HG02938 (cell line): ENCODE measurements around the gene DCC.

Experiments
- ATAC-seq: cut with Tn5 transposase; IDR thresholded peaks from one replicate; pipeline ENCODE4 v1.9.1; 2021; ENCODE audit warnings: mild to moderate bottlenecking, moderate library complexity; ENCODE audit not compliant: unreplicated experiment

The DCC gene

DNA sequence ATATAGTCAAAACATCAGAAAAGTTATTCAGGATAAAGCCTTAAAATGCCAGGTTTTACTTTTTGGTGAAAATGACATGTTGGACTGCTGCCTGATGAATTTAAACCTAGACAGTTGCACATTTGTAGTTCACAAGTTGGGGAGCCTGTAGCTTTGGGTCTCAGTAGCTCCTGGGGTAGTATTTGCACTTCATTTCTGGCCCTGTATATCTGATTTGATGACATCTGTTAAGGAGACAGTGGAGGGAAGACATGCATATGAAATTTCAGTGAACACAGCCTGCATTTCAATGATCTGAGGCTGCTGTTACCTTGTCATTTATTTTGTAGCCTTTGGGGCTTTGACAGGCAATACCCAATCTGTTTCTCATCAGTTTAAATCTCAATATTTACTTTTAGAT is 156.4 kb downstream of the DCC start:
- no peak for ATAC-seq

DNA sequence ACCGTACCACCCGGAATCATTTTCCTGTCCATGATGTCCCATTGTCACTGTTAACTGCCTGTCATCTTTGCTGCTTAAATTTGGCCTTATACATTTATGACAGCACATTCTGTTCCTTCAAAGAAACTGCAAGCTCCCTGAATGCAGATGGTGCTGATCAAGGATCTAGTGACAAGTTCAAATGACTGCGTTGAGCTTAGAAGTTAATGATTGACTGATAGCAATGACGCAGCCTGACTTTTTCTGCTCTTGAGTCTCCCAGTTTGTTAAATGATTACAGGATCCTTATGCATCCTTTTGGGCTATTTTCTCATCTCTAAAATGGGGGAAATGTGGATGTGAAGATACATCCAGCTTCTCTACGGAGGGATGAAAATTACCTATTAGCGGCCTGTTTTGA is 159.0 kb downstream of the DCC start:
- ATAC-seq: no peak

DNA sequence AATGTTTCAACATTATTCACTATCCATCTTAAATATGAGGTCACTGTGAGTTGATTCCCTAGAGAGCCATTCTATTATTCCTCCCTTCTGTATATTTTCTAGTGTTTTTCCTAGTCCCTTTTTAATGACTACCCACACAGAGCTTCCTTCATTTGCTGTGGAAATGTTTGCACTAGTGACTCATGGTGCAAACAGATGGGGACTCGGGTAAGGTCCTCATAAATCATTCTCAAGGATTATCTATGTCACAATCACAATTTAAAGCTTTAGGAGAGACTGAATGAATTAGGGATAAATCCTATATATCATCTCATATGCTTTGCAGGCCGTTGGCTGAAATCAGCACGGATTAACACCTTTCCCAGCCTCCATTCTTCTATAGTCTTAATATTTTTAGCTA is 159.6 kb downstream of the DCC start:
- no peak for ATAC-seq

DNA sequence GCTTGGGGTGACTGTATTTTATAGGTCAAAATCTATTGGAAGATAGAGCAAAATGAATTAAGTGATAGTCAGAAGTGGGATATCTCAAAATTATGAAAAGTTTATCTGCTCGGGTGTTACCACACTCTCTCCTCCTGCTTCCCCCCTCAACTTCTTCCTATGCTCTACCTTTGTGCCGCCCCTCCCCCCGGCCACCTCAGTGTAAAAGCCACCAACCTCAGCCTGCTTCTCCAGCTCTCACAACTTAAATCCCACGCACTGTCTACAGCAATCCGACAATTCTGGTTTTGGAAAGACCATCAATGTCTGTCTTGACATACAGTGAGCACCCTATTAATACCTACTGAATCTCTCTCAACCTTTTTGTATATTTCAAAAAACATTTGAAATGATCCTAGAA is 164.6 kb downstream of the DCC start:
- ATAC-seq: no peak

DNA sequence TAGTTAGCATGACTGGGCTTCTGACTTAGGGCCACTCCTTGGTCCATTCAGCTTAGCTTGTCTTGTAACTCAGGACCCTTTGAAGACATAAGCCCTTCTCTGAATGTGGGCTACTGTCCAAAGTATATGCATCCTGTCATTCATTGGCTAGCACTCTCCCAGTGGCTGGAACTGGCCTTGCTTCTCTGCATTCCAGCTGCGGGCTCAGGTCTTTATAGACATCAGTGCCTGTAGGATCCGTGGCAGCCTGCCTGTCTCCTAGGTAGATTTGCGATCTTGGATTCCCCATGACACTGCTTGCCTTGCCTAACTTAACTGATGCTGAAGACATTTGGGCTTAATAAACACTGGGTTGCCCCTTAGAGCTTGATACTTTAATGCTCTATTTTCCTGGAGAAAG is 170.1 kb downstream of the DCC start:
- ATAC-seq: no peak

DNA sequence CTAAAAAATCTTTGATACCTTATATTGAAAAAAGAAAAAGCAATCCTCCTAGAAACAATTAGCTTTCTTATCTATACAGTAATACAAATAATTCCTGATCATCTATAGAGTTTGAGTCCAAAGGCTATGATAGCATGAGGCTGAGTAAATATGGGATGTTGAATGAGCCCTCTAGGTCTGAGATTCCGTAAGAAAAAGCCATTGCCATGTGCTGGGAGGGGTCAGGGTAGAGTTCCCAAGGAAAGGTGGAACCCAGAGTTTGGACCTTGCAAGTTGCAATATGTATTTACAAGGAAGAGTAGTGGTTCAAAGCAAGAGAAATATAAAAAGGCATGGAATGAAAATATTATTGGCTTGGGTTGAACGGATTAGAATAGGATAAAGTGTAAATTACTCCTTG is 178.1 kb downstream of the DCC start:
- no peak for ATAC-seq

DNA sequence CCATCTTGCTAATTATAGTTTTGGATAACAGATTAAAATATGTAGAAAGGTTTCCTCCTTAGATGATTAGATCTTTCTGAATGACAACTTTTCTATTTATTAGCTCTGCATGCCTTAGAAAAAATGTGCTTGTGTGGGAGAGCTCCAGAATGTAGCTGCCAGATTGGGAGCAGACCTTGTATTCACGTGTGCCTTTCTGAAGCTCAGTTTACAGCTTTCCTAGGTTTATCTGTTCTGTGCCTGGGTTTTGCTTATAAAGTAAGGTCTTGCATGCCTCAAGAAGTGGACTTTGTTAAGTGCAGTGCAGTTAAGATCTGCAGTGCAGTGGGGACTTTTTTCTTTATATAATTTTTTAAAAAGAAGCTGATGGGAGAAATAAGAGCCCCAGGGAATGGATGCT is 179.0 kb downstream of the DCC start:
- no peak for ATAC-seq

DNA sequence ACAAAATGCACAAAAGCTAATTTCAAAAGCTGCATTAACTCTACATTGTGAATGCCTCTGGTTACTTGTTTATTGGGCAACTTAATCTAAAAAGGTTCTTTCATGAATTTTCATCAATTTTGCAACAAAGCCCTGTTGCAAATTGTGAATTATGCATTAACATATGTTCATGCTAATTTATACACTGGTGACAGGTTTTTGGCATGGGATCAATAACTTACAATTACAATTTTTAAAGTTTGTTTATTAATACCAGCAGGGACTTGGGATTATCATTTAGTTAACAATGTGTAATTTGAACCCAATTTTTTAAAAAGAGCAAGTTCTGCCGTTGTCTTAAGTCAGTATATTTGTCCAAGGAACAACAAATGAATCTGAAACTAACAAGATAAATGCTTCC is 183.6 kb downstream of the DCC start:
- ATAC-seq: no peak

DNA sequence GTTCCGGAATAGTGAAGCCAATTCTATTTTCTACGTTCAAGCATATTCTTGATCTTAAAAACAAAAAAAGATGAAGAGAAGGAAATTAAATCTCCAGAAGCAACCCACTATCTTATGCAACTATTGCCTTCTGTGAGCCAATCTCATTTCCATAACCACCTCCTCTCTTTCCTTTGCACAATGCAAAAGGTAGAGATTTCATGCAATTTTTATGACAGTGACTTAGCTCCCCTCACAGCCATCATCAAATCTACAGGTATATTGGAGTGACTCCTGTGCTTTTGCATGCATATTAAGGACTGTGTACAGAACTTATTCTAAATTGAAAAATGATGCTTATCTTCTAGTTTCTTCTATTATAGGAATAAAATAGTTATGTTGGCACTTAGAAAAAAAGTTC is 191.8 kb downstream of the DCC start:
- no peak for ATAC-seq

DNA sequence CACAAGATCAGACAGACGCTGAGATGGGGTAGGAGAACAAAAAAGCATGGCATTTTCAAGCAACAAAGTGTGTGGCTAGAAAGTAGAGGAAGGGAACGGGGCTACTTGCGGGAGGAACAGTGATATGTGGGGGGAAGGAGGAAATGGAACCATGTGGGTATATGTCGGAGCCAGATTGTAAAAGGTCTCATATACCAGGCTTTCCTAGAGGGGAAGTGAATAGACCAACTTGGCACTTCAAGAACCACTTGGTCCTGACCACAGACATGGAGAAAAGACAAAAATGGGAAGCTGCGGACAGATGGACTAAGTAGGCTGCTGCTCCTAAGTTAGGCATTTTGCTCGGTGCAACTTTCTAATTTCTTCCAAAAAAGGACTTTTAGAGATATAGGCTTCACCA is 196.0 kb downstream of the DCC start:
- ATAC-seq: no peak

DNA sequence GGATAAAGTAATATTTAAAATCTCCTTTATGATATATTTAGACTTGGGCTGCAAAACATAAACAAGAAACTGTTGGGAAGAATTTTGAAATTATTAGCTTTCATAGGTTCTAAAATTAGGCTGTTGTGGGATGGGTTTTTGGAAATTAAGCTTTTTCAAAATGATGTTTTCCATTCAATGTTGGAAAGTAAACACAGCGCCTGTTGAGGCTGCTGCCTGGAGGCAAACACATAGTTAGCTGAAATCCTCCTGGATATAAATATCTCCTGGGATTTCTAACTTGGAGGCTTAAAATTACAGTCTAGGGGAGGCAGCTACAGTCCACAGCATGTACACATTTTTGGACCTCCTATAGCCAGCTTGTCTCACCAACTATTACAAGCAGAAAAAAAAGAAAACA is 197.3 kb downstream of the DCC start:
- ATAC-seq: no peak

DNA sequence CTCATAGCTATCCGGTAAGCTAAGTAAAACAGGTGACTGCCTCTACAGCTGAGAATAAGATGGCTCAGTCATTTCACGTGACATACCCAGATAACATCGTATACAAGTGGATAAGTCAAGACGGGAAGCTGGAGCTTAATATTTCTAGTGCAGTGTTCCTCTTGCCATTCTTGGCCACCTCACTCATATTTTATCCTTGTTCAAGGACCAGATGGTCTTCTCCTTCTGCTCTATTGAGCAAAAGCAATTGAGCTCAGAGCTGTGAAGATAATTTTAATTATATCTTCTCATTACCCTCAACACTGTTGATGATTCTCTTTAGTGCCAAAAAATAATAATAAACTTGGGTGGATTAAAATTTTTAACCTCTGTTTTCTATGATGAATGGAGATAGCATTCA is 201.1 kb downstream of the DCC start:
- ATAC-seq: no peak

DNA sequence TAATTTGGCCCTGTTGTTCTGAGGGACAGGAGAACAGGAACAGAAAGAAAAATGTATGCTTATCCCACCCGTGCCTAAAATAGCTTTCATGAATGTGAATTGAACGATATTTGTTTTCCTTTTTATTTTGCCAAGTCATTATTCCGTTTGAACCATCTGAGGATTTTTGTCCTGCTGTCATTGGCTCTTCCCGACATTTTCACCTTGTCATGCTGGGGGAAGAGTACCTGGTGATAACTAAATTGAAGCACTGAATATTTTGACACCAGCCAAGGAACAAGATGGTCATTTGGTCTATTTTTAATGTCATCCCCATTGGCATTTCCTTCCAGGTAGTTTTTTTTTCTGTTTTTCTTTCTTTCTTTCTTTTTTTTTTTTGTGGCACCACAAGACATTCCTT is 204.1 kb downstream of the DCC start:
- no peak for ATAC-seq

DNA sequence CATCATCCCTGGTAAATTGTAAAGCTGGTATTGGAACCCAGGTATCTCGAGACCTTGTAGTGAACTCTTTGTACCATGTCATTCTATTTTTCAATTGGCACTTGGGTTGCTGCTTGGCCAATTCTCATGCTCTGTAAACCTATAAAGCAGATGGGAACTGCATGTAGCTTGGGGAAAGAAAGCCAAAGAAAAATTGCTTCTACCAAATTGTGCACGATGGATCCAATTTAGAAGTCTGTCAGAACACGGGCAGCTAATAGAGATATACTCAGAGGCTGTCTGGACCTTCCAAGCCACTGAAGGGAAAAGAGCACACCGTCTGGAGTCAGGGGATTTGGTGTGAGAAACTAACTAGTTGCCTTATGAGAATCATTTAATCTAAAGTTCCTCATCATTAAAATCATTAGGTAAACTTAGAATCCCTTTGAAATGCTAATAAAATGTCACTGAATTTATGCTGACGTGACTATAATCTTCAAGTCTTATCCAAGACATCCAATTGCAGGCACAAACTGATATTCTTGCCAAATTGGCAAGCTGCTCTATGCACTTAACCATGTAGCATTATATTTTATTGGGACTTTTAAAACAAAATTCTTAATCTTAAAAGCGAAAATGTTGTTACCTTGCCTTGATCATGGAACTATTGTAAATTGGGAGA is 206.8 kb downstream of the DCC start:
- ATAC-seq: no peak

DNA sequence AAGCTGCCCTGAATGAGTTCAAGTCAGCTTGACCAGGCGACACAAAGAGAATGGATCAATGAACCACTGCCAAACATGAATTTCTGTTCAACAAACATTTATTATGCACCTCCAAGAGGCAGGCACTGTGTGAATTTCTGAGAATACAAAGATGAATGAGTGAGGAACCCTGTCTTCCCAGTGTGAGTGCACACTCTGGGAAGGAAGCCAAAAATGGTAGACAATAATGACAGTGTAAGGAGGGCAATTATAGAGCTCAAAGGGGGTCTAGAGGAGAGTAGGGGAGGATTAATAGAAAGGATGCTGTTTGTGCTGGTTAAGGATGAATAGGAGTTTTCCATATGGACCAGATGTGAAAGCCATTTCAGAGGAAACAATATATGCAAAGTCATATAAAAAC is 213.4 kb downstream of the DCC start:
- no peak for ATAC-seq

DNA sequence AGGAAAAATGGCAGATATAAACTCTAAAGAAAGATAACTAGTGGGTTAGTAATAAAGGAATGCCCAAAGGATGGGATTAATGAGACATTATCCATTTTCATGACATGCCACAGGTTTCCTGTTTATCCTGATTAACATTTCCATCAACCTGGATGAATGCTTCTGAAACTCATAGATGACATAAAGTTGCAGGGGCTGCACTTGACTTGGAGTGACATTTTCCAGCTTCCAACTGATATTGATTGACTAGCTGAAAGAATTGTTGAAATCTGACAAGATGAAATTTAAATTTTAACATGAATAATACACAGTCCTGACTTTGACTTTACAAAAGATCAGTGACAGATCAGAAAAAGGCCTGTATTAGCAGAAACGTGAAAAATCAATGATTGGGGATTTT is 214.2 kb downstream of the DCC start:
- no peak for ATAC-seq

DNA sequence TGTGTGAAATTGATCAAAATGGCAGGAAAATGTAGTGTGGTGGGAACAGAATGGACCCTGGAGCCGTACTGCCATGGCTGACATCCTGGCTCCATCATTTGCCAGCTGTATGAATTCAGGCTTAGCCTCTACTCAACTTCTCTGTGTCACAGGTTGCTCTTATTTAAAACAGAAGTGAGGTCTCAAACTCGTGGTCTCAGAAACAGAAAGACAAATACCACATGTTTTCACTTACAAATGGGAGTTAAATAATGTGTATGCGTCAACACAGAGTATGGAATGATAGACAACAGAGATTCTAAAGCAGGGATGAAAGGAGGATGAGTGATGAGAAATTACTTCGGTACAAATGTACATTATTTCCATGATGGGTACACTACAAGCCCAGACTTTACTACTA is 227.4 kb downstream of the DCC start:
- ATAC-seq: no peak

DNA sequence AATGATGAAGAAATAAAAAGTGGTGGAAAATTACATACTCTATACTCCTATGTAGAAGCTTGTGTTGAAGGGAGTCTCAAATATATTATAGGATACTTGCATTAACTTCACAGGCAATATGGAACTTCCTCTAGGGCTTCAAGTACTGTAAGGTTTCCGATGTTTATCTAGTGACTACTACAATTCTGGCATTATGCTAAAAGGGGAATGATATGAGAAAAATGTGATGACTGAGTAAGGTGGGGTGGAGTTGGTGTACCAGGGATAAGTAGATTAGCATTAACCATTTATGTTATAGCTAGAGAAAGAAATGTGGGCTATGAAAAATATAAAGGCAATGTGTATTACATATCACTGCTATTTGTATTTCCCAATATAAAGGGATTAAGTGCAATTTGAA is 229.5 kb downstream of the DCC start:
- ATAC-seq: no peak

DNA sequence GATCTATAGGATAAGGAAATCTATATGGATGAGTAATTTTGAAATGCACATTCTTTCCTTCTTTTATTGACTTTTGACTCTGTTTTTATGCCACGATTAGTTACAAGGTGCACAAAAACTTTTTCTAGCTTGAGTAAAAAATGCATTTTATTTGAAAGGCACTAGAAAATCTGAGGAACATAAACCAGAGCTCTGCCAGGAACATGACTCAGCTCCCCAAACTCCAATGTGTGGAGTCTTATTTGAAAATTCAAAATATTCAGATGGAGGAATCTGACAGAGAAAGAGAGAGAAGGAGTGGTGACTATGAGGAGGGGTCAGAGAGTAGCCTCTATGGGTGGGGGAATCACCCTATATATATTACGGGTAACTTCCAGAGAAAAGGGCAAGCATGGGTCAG is 231.0 kb downstream of the DCC start:
- ATAC-seq: no peak

DNA sequence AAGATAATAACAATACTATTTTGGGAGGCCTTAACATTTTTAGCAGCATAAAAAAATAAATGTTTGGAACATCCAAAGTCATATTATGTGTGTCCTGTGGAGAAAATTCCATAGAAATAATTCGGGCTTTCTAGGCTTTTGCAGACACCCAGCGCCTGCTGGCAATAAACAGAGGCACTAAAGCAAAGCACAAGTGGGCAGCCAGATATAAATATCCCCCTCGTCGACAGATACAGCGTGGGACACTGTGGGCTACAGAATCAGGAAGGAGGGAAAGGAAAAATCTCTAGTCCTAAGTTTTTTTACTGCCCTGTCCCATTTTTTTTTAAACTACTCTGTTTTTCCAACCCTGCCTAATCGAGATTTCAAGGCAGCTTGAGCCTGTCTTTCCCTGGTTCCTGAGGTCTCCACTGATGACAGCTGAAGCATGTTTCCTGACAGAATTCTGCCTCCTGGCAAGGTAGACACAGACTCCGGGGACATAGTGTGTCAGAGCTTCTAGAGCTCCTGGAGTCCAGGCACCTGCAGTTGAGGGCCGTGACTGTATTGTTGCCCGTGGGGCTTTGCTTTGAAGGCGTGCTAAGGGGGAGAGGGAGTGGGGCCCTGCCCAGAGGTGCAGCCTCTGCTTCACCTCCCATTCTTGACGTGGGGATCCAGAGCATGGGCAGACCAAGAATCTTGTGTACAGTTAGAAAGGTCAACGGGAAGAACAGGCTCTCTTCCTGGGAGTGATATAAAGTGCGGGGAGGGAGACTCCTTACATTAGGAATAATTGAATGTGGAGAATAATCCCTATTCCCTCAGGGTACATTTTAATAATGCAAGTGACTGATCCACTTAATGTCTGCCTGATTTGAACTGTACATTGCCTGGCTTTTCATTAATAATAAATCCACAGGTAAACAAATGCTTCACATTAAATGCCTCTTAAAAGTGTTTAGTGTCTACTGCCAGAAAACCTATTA is 232.3 kb downstream of the DCC start:
- no peak for ATAC-seq

DNA sequence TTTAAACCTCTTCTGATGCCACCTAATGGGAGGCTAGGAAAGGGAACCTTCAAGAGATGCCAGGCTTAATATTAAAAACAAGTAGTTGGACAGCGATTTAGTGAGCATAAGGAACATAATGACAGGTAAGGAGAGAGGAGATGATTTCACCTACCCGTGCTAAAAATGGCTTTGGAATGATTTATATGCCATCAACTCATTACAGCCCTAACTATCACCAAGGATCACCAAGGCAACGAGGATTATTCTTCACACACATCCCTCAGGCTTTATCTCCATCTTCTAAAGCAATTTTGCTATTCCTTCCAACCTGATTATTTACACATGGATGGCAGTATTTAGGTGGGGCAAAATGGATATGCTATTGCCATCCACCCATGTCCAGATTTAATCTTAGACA is 237.8 kb downstream of the DCC start:
- no peak for ATAC-seq

DNA sequence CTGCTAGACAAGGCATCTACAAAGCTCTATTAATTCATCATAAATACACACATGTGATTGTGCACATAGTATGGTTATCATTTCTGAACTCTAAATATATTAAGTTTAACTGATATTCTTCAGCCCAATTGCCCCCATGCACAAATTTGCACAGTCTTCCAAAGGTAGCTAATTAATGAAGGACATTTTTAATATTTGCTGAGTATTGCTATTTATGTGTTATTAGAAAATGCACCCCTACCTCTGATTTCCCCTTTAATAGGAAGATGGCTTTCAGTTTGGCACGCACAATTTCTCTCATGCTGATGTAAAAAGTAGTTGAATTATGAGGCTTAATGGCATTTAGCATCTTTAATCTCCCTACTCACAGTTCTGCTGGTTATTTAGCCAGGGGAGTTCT is 242.1 kb downstream of the DCC start:
- ATAC-seq: no peak

DNA sequence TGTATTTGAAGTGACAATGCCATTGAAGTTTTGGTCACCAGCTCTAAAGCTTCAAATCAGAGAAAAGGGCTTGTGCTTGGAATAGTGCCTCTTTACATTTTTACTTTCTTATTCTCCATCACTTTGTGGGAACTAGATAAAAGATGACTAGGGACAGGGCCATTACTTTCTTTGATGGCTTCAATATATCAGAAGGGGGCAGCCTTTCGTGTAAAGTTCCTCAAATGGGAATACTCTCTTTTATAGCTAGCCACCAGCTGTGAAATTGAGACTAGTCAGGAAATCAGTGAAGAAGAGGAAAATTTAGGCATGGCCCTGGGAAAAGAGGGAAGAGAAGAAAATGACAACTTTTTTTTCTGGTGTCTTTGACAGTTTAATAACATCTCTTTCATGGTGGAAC is 242.5 kb downstream of the DCC start:
- no peak for ATAC-seq
